Epidermal melanocyte (primary cell): ENCODE measurements around the gene TRERF1.

Experiments
- DNase-seq: peaks from one replicate; pipeline ENCODE4 v3.0.0; 2011; ENCODE audit warnings: low spot score; ENCODE audit not compliant: insufficient read length

The TRERF1 gene

DNA sequence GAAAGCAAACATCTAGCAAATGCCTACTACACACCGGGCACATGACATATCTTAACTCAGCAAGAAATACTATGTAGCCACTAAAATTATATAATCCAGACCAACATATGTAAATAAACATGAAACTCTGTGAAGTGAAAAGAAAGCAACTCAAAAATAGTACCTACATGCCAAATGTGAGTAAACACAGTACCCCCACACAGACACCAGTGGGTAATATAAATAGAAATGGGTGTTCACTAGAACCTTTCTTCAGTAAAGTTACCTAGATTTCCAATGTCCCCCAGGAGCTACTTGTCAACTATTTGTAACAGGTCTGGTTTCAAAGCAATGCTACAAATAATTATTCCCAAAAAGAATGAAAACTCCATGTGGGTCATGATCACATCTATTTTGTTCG, 25.5 kb downstream of the TRERF1 start:
- DNase-seq: no peak

DNA sequence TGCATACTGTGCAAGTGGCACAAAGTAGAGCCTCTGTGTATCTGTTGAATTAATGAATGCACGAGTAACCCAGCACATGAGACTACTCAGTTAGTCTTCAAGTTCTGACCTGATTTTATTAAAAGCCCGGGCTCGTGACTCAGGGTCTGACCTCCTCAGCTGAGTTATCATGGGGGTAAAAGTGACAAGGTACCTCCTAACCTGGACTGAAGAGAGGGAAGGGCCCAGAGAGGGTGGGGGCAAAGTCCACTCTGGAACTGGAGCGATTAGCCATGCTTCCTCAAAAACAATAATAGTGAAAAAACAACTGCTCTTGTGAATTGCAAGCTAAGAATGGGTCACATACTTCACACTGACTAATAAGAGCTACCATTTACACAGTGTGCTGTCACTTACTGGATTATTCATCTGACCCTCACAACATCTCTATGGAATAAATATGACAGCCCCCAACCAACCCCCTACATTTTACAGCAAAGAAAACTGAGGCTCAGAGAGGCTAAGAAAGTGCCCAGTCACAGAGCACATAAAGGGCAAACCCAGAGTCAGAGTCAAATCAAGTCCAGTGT, 26.7 kb downstream of the TRERF1 start:
- no peak for DNase-seq

DNA sequence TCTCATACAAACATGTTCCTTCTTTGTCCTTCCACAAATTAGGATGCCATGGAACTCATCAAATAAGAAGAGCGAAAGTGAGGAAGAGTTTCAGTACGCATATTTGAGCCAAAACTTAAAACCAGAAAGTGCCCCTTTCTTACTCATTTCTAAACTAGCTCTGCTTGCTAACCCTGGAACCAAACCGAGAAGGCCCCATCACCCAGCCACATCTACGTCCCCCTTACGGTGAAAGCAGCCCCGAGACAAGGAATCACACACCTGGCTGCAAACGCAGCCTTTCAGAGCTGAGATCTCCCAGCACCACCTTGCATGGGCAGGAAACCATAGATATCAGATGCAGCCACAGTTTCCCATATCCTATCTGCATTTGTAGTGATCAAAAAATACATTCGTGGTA, 28.5 kb downstream of the TRERF1 start:
- no peak for DNase-seq

DNA sequence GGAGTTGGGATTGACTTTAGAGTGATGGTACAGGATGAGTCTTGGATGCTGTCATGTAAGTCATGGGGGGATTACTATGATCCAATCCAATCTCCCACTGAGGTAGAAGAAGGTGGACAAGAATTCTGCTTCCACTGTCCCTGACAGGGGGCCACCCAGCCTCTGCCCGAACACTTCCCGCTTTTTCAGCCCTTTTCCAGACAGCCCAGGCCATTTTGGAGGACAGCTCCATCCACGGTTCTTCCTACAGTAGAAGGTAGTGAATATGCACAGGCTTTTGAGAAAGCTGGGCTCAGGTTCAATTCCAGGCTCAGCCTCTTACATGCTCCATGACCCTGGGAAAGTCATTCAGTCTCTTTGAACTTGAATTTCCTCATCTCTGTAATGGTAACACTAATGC, 31.0 kb downstream of the TRERF1 start:
- DNase-seq: no peak

DNA sequence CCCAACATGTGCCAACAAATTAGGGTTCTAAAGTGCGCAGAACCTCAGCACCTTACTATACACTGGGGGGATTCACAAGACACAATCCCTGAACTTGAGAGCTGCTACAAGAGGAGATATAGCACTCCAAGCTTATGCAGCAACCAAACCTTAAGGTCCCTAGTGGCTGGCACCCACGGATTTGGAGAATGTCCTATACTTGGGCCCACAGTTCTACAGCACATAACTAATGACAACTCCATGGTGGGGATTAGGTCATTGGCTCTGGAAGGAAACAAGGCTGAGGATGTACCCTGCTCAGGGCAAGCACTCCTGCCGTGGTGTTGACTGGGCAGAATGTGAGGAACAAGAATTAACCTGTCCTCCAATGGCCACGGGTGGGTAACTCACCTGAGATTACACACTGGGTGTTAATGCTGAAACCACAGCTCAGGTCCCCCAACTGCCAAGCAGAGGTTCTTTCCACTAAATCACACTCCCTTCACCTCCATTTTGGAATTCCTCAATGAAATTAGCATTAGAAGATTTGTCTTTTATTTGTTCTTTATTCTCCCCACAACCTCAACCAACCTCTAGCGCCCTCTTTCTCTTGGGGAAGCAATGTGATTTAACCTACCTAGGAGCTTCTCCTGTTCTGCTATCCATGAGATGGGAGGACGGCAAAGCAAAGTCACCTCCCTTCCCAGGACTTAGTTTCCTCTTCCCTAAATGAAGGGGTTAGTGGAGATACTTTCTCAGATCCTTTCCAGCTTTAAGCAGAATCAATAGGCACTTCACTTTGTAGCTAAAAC, 32.0 kb downstream of the TRERF1 start:
- DNase-seq: no peak

DNA sequence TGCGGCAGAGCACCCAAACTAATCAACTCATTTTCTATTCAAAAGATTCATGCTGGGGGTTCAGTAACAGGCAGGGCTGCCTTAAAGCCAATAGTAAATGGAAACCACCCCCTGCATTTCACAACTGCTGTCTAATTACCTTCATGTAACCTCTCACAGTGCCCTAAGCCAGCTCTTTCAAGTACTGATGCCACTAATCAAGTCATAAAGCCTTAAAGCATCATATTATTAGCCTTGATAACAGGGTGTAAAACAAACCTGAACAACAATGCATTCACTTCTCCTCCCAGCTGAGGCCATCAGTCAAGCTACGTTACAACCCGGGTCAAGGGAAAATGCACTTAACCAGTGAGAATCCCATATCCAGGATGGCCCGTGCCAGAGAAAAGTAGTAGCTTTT, 33.0 kb downstream of the TRERF1 start:
- DNase-seq: no peak

DNA sequence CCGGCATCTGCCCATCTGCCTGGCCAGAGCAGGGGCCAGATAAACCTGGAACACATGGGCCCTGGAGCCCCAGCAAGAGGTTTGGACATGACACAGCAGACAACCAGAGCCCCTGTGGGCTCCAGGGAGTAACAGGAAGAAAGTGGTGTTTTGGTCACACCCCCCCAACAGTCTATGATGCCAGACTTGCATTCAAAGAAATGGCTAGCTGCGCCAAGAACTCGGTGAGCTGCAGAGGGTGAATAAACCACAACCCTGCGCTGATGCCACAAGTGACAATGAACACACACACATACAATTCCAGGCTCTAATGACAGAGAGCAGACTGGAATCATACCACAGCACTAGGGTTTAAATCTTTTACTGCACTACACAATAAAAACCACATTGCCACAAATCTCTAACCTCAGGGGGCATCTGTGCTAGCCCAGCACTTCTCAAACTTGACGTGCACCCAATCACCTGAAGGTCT, 34.0 kb downstream of the TRERF1 start:
- DNase-seq: no peak

DNA sequence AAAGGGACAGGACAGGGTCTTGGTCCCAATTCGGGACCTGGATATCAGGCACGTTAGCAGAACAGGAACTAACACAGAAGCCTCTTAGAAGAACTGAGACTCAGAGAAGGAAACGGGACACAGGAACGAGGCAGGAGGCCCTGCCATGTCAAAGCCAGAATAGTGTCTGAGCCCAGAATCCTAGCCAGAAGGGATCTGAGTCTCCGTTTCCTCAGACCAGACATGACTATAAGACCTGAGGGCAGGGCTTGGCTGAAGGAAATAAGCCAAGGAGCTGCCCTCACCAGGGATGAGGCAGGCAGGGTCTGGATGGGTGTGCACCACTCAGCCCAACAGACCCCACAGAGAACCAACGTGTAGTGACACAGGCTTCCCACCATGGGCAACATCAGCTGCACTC, 40.3 kb downstream of the TRERF1 start:
- DNase-seq: no peak

DNA sequence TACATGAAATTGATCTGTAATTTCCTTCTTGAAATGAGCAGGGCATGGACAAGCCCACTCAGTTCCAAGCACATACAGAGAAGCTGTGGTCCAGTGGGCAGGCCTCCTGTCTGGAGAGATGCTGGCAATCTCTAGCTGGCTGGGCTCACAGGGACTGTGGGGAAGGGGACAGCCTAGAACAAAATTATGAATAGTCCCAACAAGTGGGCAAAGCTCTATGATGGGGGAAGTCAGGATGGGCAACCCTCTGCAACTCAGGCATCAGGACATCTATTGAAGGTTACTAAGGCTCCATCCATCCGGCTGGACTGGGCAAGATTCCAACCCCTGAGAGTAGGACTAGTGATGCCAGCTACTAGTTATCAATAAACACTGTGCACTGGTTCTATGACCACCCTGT, 40.9 kb downstream of the TRERF1 start:
- DNase-seq: no peak

DNA sequence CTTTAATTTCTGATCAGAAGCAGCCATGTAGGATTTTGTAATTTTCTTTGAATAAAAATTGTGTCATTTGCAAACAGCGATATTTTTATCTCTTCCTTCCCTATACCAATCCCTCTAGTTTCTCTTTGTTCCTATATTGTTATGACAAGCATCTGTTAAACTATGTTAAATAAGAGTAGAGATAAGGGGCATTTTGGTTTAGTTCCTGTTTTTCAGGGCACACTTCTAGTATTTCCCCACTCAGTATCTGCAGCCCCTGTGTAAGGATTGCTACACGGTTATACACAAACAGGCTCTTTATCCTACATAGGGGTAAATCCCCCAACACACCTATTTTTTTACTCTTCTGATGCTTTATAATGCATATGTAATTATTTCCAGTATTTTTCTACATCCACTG, 42.1 kb downstream of the TRERF1 start:
- DNase-seq: no peak

DNA sequence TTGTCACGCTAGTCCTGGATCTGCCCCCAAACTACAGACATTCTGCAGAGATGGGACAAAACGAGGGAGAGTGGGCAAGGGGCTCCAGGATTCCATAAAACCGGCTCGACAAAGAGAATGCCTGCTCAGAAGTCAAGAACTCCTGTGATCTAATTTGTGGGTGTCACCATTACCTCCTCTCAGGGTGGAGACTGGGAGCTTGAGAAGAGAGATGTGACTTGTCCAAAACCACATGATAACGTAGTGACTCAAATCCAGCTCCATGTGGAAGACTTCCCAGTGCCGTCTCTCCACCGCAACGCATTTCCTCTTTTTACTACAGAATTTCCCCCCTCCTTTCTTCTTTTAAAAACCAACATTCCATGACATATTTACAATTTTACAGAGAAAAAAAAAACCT, 44.3 kb downstream of the TRERF1 start:
- DNase-seq: no peak

DNA sequence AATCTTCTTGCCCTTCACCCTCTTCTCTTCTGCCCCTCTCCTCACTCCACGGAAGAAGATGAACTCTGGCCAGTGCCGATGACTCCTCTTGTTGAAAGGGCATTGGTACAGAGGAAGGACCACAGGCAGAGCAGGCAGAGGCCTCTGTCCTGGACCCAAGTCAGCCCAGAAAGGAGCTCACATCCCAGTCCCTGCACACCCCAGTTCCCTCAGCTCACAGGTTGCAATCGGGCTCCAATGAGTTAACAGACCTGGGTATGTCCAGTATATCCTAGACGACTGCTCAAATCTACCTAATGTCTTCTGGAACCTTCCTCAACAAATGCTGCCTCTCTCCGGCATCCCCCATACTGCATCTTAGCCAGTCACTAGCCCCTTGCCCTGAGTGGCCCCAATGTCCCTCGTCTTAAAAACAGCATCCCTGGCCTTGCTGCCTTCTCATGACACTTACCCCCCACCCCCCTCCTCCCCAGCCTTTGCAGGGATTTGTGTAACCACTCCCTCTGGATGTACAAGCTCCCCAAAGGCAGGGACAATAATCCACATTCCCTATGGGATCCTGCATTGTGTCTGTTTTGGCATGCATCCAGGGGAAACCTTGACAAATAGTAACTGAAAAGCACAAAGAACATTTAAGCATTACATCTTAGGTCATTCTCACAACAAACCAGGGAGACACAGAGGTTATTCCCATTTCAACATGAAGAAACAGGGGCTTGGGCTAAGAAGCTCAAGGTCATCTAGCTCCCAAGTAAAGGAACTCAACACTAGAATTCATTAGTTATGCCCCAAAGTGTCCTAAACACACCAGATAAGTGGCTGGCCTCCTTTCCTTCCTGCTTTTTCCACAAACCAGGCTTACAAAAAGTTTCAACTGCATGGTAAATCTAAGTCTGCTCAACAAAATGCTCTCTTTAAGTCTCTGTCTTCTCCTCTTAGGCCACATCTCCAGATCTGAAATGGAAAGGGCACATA, 45.1 kb downstream of the TRERF1 start:
- DNase-seq: no peak

DNA sequence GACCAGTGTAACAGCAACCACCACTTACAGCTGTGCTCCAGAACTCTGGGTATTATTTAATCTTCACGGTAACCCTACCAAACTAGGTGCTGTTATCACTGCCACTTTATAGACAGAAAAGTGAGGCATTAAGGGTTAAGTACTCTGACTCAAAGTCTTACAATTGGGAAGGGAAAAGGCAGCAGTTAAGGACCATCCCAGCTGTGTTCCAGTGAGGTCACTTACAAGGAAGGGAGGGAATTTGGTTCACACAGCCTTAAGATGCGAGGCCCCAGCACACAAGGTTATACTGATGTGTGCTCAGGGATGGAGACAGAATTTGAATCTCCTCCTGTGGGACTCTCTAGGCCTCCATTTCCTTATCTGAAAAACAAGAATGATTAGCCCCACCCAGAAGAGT, 46.7 kb downstream of the TRERF1 start:
- no peak for DNase-seq

DNA sequence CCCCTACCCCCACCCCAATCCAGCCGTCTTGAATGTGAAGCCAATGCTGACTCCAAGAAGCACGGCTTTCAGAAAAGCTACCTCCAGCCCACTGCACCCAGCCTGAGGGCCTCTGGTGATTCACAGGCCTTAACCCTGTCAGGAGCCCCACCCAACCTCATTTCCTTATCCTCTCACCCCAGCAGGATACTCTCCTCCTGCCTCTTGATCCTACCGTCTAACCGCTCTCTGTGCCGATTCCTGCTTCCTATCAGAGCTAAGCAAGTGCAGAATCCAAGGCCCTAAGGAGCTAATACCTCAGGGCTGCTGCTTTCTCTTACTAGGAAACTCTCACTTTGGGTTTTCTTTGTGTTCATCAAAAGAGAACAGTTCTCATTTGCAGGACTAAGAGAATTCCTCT, 47.2 kb downstream of the TRERF1 start:
- DNase-seq: no peak

DNA sequence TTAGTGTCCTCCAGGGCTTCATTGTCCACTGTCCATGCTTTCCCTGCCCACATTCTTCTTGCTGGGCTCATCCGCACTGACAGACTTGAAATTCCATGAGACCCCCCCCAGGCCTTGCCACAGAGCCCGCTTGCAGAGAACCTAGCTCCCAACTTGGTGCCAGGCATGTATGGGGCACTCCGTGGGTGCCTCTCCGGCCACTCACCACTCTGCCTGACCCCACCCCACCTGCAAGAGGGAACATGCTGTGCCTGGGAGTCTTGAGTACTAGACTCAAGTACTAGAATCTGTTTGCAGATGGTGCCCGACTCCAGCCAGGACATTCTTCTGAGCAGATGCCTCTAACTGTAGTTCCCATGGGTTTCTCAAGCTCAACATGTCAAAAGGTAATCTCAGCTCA, 47.9 kb downstream of the TRERF1 start:
- no peak for DNase-seq

DNA sequence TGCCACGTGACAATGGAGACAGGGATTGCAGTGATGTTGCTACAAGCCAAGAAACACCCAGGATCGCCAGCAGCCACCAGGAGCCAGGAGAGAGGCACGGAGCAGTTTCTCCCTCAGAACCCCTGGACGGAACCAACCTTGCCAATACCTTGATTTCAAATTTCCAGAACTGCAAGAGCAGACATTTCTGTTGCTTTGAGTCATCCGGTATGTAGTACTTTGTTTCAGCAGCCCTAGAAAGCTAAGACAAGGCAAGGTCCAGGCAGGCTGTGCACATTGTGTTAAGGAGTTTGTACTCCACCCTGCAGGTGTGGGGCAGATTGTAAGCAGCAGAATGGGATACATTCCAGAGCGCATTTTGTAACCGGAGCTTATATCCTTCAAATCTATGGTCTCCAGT, 48.3 kb downstream of the TRERF1 start:
- no peak for DNase-seq

DNA sequence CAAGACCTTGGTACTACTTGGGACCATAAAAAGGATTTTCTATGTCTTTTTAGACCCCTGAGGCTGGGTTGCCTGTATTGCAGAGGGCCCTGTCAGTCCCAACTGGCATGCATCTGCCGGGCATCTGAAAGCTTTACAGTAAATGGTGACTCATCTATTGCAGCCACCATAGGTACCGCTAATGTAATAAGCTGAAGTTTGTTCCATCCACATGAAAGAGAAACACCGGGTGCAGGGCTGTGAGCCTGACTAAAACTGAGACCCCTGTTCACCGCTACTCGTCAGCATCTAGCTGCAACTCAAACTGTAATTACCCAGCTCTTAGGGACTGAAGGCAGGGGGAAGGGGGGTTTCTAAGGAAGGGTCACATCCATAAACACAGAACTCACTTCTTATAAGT, 49.5 kb downstream of the TRERF1 start:
- no peak for DNase-seq

DNA sequence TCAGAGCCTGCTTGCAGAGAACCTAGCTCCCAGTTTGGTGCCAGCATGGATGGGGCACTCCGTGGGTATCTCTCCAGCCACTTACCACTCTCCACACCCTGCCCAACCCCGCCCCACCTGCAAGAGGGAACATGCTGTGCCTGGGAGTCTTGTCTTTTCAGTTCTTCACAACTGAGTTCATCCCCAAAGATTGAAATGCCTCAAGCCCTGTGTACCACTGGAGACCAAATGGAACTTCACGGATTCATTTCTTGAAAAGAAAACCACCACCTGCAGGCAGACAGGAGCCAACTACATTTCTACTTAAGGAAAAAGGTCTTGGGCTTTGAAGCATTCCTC, 50.1 kb downstream of the TRERF1 start:
- DNase-seq: no peak

DNA sequence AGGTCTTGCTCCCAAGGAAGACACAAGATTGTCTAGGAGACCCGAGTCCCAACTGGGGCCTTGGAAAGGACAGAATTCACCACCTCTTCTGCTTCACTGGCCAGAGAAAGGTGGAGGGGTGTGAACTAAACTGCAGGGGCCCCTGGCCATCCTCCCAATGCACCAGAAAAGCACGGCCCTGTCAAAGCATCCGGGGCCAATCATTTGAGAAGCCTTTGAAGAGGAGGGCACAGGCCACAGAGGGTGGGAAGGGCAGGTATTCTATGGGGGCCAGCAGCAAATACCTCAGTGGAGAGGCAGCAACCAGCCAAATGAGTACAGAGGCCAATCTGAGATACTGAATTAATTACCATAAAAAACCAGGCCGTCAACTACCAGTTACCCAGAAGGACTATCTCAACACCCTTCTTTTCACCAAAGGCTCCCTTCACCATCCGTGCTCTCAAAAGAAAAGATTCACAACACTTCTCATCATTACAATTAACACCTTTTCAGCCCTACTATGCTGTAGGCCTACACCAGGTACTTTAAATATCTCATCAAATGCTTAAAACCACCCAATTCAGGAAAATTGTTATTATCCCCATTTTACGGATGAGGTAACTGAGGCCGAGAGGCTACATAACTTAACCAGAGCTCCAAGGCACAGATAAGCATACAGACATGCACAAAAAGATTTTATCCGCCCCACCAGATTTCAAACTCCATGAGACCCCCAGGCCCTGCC, 50.7 kb downstream of the TRERF1 start:
- DNase-seq: no peak

DNA sequence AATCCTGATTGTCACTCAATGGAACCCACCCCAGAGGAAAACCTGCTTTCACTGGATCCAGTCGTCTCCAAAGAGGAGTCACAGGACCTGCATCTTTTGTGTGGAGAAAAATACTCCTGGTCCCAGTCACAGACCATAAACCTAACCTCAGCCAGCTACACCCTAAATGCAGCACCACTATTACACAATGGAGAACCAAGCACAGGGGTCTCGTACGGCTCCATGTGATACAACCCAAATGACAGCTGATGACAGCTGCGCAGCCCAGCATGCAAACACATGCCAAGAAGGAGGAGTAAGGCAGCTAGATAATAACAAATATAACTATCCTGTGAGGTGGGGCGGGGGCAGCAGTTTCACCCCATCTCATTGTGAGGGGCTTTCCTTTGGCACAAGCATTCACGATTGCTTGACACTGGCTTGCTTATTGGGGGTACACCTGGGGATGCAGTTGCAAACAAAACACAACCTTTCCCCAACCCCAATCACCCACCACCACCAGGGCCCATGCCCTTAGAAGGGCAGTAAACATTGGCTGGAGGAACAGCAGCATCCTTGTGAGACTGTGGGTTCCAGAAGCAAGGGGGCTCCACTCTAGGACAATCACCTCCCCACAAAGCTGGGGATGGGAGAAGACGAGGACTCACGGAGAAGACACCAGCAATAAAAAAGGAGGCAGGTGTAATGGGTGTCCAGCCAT, 51.5 kb downstream of the TRERF1 start:
- no peak for DNase-seq

DNA sequence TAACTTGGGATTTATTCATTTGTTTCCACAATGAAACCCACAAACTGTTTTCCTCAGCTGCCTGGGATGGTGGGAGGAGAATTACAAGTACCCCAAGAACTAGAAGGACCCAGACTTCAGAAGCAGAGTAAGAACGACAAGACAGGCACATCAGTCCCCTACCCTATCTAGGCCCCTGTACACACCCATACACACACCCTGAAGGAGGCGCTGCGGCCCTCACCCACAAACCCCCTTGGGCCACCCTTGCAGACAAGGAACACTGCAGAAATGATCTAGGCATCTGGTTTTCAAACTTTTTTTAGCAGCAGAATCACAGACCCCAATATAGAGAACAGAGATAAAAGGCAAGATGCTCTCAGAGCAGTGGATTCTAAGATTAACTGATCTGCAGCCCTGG, 55.0 kb downstream of the TRERF1 start:
- no peak for DNase-seq
